T-helper 2 cell treated with Interferon-gamma antibody and Interleukin-4, amounts not matched to agents 5 μg/mL and 100 μg/mL, for 36 hours (primary cell): ENCODE measurements around the gene ZNF335.

Experiments used
- DNase-seq: peaks from one replicate; pipeline ENCODE4 v3.0.0; 2021; ENCODE audit warnings: low spot score
- H3K27ac Mint-ChIP-seq: one replicate; pipeline ENCODE4 v1.8.0; 2021; ENCODE audit warnings: mild to moderate bottlenecking, mixed read lengths
- H3K27me3 Mint-ChIP-seq: one replicate; pipeline ENCODE4 v1.8.0; 2021; ENCODE audit warnings: low read depth, mixed read lengths
- H3K36me3 Mint-ChIP-seq: one replicate; pipeline ENCODE4 v1.8.0; 2021; ENCODE audit warnings: low read depth, mixed read lengths
- H3K4me1 Mint-ChIP-seq: one replicate; pipeline ENCODE4 v1.8.0; 2021; ENCODE audit warnings: low read depth, mixed read lengths
- H3K4me3 Mint-ChIP-seq: one replicate; pipeline ENCODE4 v1.8.0; 2022; ENCODE audit warnings: mild to moderate bottlenecking, moderate library complexity, mixed read lengths
- H3K9me3 Mint-ChIP-seq: one replicate; pipeline ENCODE4 v1.8.0; 2021; ENCODE audit warnings: mixed read lengths

Gene ZNF335

DNA sequence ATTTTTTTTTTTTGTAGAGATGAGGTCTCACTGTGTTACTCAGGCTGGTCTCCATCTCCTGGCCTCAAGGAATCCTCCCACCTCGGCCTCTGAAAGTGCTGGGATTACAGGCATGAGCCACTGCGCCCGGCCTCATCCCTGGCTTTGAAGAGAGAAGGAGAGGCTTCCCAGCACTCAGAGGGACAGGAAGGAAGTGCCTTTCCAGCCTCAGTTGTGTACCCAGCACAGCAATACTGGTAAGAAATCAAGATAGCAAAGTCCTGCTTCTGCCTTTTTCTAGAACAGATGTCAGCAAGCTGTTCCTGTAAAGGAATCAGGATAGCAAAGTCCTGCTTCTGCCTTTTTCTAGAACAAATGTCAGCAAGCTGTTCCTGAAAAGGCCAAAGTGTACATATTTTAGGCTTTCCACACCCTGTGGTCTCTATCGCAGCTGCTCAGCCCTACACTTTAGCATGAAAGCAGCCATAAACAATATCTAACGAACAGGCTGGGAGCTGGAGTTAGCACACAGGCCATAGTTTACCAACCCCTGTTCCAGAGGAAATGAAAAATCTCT lies 53.7 kb downstream of the ZNF335 start:
- no peaks in the 10 kb centered on the region for H3K36me3 Mint-ChIP-seq
- DNase-seq, result no peak
- H3K4me1 Mint-ChIP-seq, result no peaks in the 10 kb centered on the region
- no peak overlapping the region for H3K4me3 Mint-ChIP-seq
- H3K27ac Mint-ChIP-seq, result no peak overlapping the region
- no peaks in the 10 kb centered on the region for H3K9me3 Mint-ChIP-seq
- H3K27me3 Mint-ChIP-seq, result peaks cover 31% of the 10 kb centered on the region

DNA sequence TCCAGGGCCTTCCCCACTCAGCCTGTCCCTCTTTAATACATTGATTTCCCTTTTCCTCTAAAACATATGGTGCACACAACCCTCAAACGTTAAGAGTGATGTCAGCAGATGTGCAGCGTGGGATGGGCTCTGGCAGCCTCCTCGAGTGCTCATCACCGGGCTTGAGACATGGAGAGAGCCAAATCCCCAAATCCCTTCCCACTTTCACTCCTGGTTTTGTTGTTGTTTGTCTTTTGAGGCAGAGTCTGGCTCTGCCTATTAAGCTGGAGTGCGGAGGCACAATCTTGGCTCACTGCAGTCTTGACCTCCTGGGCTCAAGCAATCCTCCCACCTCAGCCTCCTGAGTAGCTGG lies 54.2 kb downstream of the ZNF335 start:
- H3K4me1 Mint-ChIP-seq, result no peaks in the 10 kb centered on the region
- H3K27ac Mint-ChIP-seq, result no peak overlapping the region
- H3K9me3 Mint-ChIP-seq, result no peaks in the 10 kb centered on the region
- no peak overlapping the region for H3K4me3 Mint-ChIP-seq
- peaks cover 31% of the 10 kb centered on the region for H3K27me3 Mint-ChIP-seq
- DNase-seq, result no peak
- H3K36me3 Mint-ChIP-seq, result no peaks in the 10 kb centered on the region

DNA sequence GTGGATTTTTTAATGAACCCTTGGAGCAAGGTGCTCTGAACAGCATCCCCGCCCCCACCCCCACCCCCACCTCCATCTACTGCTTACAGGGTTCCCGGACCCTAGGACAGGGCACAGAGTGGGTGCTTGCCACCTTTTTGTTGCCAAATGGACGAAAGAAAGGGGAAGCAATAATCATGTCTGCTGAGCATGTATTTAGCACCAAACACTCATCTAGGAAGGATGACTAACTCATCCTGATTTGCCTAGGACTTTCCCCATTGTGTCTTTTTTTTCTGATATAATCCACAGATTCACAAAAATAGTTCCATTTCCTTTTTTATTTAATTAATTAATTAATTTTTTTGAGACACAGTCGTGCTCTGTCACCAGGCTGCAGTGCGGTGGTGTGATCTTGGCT lies 58.9 kb downstream of the ZNF335 start:
- Mint-ChIP-seq H3K4me3 (no peak overlapping the region), H3K4me1 (peaks cover 7% of the 10 kb centered on the region), H3K36me3 (no peaks in the 10 kb centered on the region), H3K27ac (no peak overlapping the region), H3K27me3 (peaks cover 10% of the 10 kb centered on the region), H3K9me3 (no peaks in the 10 kb centered on the region)
- DNase-seq, result no peak

DNA sequence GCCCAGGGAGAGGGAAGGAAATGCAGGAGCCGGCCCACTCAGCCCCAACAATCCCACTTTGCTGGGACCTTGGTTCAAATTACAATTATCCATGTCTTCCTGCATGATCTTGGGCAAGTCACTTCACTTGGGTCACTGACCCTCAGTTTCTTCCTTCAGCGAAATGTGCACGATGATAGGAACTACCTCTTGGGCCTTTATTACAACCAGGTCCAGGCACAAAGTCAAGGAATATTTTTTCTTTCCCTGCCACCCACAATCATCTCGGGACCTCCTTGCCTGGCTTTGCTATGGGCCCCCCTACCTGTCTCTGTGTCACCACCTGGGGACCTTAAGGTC lies 59.7 kb downstream of the ZNF335 start:
- Mint-ChIP-seq H3K27ac (no peak overlapping the region), H3K4me3 (peak overlapping the region; percentile 45), H3K27me3 (peaks cover 7% of the 10 kb centered on the region), H3K4me1 (peaks cover 7% of the 10 kb centered on the region), H3K36me3 (no peaks in the 10 kb centered on the region), H3K9me3 (no peaks in the 10 kb centered on the region)
- DNase-seq, result no peak

DNA sequence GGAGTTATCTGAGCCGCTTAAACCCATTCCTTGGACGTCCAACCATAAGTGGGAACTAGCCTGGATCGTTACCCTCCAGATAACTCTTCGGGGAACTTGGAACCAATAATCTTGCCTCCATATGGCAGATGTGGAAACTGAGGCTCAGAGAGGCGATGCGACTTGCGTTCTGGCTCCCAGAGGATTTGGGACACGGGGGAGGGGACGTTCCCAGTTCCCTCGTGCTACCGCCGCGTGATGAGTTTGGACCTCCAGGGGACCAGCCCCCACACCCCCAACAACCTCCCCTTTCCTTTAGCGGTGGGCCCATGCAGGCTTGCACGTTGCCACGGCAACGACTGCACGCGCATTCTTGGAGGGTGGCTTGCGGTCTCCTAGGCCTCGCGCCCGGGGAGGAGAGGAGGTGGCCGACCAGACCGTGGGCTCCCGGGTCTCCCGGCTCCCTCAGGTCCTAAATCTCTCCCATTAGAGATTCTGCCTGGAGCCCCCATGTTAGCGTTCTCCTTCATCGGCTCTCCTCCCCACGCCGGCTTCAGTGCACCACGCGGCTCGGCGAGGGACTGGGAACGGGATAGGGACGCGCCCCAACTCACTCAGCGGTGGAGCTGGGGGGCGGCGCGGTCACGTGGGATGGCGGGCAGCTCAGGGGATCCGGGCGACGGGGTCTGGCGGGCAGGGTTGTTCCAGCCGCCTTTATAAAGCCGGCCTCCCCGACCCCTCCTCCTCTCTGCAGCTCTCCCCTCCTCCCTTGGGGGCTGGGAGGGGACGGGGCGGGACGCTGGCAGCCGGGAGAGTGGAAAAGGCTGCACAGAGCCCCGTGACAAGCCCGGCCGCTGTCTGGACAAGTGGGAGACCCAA lies 60.3 kb downstream of the ZNF335 start, which contains the start of gene PLTP:
TSS of gene PLTP (minus strand) at position 670 of the 858 bp plus-strand sequence. CDS start 703 bp downstream, outside the sequence.
- Mint-ChIP-seq H3K4me3 (peak within 1 kb of the TSS; percentile 65), H3K9me3 (no peaks in the 10 kb centered on the region), H3K4me1 (peaks cover 7% of the 10 kb centered on the region), H3K27ac (peak within 1 kb of the TSS; percentile 65), H3K27me3 (peaks cover 7% of the 10 kb centered on the region), H3K36me3 (no peaks in the 10 kb centered on the region)
- no peak for DNase-seq

DNA sequence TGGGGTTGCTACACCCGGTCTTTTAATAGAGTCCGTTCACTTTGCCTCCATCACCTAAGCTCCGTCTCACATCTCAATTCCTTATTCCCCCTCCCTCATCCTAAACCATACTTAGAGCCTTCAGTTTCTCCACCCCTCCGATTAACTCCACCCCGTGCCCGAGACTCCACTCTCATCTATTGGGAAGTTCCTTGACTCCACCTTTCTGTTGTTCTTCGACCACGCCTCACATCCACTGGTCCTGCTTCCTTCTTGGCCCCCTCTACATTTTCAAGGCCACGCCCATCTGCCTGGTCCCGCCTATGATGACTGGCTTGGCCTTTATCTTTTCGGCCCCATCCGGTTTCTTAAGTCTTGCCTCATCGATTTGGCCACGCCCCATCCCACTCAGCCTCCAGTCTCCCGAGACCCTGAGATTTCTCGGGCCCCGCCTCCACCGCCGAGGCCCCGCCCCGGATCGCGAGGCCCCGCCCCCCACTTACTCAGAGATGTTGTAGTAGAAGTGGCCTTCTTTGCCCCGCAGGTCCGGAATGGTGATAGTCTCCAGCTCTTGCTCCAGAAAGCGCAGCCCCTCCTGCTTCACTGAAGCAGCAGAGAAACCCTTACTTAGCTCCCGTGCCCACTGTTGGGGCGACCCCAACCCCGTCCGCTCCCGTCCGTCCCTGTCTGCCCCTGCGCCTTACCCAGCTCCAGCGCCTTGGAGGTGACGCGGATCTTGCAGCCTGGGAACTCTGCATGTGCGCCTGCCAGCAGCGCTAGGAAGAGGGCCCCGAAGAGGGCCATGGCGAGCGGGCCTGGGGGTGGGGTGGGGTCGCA lies 61.1 kb downstream of the ZNF335 start:
- H3K4me1 Mint-ChIP-seq, result peaks cover 7% of the 10 kb centered on the region
- no peaks in the 10 kb centered on the region for H3K9me3 Mint-ChIP-seq
- peak; percentile 94 for DNase-seq
- H3K36me3 Mint-ChIP-seq, result no peaks in the 10 kb centered on the region
- peaks cover 3% of the 10 kb centered on the region for H3K27me3 Mint-ChIP-seq
- H3K4me3 Mint-ChIP-seq, result peak overlapping the region; percentile 65
- peak overlapping the region; percentile 78 for H3K27ac Mint-ChIP-seq

DNA sequence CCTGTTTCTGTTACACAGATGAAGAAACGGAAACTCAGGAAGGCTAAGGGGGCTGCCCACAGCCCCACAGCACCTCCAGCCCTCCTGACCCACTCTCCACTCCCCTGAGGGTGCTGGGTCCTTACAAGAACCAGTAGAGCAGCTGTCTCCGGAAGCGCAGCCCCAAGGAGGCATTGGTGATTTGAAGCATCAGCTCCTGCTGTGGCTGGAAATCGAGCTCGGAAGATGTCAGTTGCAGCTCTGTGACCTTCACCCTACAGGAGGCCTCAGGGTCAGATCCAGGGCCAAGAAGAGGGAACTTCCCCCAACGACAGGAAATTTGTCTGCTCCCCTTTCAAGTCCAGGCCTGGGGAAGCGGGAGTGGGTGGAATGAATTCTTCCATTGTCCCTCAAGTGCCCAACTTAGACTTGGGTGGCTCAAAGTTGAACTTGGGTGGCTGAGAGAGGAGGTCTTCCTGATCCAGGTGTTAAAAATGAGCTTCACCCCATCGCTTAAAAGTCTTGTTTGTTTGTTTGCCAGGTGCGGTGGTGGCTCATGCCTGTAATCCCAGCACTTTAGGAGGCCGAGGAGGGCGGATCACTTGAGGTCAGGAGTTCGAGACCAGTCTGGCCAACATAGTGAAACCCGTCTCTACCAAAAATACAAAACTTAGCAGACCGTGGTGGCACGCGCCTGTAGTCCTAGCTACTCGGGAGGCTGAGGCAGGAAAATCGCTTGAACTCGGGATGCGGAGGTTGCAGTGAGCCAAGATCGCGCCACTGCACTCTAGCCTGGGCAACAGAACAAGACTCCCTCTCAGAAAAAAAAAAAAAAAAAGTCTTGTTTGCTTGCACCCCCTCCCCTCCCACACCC lies 62.0 kb downstream of the ZNF335 start:
- peaks cover 3% of the 10 kb centered on the region for H3K27me3 Mint-ChIP-seq
- H3K4me3 Mint-ChIP-seq, result peak overlapping the region; percentile 65
- peaks cover 7% of the 10 kb centered on the region for H3K4me1 Mint-ChIP-seq

DNA sequence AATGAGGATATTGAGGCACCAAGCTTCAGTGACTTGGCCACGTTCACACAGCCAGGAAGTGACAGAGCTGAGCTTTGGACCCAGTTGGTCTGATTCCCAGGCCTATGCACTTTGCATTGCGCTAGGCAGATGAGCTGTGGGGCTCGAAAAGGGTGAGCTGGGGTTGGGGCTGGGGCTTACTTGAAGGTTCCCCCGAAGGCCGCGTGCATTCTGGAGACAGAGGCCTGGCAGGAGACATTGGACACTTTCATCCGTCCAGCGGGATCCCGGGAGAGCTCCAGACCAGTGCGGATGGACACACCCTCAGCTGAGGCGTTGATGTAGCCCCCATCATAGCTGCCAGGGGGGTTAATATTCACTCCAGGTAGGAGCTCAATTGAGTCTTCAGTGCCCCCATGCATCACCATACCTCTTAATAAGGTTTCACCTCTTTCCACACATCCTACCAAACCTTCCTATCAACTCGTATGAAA lies 62.6 kb downstream of the ZNF335 start:
- no peak for DNase-seq
- H3K4me1 Mint-ChIP-seq, result peaks cover 7% of the 10 kb centered on the region
- H3K27me3 Mint-ChIP-seq, result peaks cover 3% of the 10 kb centered on the region
- no peak overlapping the region for H3K27ac Mint-ChIP-seq
- H3K9me3 Mint-ChIP-seq, result no peaks in the 10 kb centered on the region
- H3K4me3 Mint-ChIP-seq, result no peak overlapping the region
- no peaks in the 10 kb centered on the region for H3K36me3 Mint-ChIP-seq

More for the DNA sequence above, 62.0 kb downstream of the ZNF335 start:
- no peak for DNase-seq
- Mint-ChIP-seq H3K36me3 (no peaks in the 10 kb centered on the region), H3K27ac (peak overlapping the region; percentile 78), H3K9me3 (no peaks in the 10 kb centered on the region)

DNA sequence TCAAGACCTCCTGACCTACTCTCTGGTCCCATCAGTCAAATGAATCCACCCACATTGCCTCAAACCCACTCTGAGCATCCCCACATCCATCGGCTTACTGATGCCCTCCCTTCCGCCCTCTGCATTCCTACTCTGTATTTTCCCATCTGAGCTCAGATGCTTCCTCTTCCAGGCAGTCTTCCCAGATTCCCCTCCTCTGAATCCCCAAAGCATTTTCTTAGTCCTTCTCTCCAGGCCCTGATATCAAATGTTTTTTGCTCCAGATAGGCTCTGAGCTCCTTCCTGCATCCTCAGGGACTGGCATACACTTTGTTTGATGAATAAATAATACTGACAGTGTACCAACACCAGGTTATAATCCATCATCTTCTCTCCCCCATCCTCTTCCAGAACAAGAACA lies 63.9 kb downstream of the ZNF335 start:
- no peak for DNase-seq
- Mint-ChIP-seq H3K27ac (no peak overlapping the region), H3K36me3 (no peaks in the 10 kb centered on the region), H3K9me3 (no peaks in the 10 kb centered on the region), H3K4me3 (no peak overlapping the region), H3K4me1 (peaks cover 7% of the 10 kb centered on the region), H3K27me3 (peaks cover 3% of the 10 kb centered on the region)

DNA sequence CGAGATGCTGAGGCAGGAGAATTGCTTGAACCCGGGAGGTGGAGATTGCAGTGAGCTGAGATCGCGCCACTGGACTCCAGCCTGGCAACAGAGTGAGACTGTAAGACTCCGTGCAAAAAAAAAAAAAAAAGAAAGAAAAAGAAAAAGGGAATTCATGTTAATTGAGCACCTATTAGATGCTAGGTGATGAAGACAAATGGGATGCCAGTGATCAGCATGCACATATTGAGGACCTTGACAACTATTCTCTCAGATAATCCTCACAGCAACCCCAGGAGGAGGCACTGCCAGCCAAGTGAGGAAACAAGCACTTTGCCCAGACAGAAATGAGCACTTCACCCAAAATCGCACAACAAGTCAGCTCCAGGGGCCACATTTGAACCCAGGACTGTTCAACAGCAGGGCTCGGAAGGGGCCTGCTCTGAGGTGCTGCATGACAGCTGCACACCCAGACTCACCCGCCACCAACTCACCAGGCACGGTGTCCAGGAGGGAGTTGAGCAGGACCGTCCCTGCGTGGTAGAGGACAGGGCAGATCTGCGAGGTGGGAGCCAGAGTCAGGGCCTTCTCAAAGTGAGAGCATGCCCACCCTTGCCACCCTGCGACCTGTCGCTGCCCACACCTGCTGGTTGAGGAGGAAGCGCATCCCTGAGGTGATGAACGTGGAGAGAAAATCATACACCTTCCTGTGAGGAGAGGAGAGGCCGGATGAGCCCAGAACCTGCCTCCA lies 64.6 kb downstream of the ZNF335 start:
- Mint-ChIP-seq H3K4me1 (peaks cover 7% of the 10 kb centered on the region), H3K36me3 (no peaks in the 10 kb centered on the region), H3K27ac (no peak overlapping the region), H3K4me3 (no peak overlapping the region), H3K27me3 (peaks cover 2% of the 10 kb centered on the region), H3K9me3 (no peaks in the 10 kb centered on the region)
- no peak for DNase-seq

DNA sequence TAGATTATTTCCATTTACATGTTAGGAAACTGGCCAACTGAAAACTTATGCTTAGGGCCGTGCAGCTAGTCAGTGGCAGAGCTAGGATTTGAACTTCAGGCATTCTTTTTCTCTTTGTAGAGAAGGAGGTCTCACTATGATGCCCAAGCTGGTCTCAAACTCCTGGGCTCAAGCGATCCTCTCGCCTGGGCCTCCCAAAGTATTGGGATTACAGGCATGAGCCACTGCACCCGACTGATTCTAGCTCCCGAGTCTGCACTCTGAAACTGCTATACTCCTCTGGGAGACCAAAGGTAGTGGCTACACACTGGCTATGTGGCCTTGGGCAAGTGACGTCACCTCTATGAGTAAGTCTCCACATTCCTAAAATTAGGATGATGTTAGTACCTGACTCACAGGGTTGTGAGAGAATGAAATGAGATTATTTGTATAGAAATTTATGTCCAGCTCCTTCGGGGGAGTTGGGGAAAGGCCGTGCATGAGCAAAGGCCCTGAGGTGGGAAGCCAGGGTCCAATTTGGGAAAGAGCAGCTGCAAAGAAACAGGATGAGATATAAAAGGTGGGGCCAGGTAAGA lies 66.4 kb downstream of the ZNF335 start:
- Mint-ChIP-seq H3K4me1 (peaks cover 1% of the 10 kb centered on the region), H3K9me3 (no peaks in the 10 kb centered on the region), H3K36me3 (no peaks in the 10 kb centered on the region), H3K27me3 (no peaks in the 10 kb centered on the region), H3K27ac (no peak overlapping the region), H3K4me3 (no peak overlapping the region)
- no peak for DNase-seq

DNA sequence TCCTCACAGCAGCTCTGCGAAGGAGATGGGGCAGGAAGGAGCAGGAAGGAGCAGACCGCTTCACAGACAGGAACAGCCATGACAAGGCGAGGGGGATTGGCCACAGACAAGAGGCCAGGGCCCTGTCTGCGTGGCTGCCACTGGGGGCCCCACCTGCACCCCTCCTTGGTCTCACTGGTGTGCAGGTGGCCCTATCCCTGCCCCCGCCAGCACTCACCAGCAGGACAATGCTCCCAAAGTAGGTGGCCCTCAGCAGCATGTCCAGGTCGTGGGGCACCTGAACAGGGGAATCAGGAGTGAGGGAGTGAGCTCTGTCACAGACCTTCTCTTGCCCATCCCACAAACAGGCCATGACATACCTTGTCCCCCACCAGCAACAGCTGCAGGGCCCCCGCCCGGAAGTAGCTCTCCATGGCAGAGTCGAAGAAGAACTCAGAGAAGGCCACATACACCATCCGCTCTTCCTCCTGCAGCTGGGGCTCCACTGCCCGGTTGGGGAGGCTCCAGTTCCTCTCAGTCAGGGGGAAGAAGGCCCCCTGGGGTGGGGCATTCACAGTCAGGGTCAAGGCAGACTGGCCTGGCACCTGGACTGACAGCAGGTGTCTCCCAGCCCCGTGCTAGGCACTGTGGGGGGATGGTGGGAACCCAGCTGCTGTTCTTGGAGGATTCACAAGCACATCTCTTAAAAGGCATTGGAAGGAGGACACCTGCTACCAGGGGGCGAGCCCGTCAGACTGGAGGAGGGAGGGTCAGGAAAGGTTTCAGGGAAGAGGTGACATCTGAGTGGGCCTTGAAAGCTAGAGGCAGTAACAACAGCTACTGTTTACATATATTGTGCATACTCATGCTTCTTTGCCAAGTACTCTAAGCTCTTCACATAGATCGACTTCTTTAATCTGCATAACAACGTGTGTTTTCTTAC lies 67.2 kb downstream of the ZNF335 start:
- no peaks in the 10 kb centered on the region for H3K9me3 Mint-ChIP-seq
- no peaks in the 10 kb centered on the region for H3K4me1 Mint-ChIP-seq
- no peaks in the 10 kb centered on the region for H3K36me3 Mint-ChIP-seq
- H3K4me3 Mint-ChIP-seq, result no peak overlapping the region
- no peak overlapping the region for H3K27ac Mint-ChIP-seq
- no peak for DNase-seq
- no peaks in the 10 kb centered on the region for H3K27me3 Mint-ChIP-seq
